Upper lobe of right lung (tissue), 1 donor: Measurements from ENCODE around the gene ZNF215. TPM values are rescaled to one million over a fixed set of nuclear protein-coding genes. Genes with fewer than 3 reads are reported as not detected.
"Not testable (repeated sequence)": the region's sequence is repeated elsewhere in the genome, so short reads cannot be mapped to it uniquely, and the experiment has no call there.

ENCODE experiments used
- ATAC-seq: fragments of 200-7000 bp; cut with Tn5 transposase; one replicate; pipeline ENCODE4 v1.9.1; 2020; ENCODE audit warnings: mild to moderate bottlenecking, moderate library complexity
- DNase-seq: peaks from one replicate; pipeline ENCODE4 v3.0.0-alpha.2; 2020
- H3K27ac ChIP-seq: fragments of 200-600 bp; one replicate; pipeline ENCODE4 v1.8.0; 2022
- H3K27me3 ChIP-seq: fragments of 200-600 bp; one replicate; pipeline ENCODE4 v1.8.0; 2022; ENCODE audit warnings: mild to moderate bottlenecking
- H3K36me3 ChIP-seq: fragments of 200-600 bp; one replicate; pipeline ENCODE4 v1.8.0; 2022
- H3K4me1 ChIP-seq: fragments of 200-600 bp; one replicate; pipeline ENCODE4 v1.8.0; 2022
- H3K4me3 ChIP-seq: fragments of 200-600 bp; one replicate; pipeline ENCODE4 v1.8.0; 2022; ENCODE audit warnings: mild to moderate bottlenecking
- H3K9me3 ChIP-seq: fragments of 200-600 bp; one replicate; pipeline ENCODE4 v1.8.0; 2022
- CTCF ChIP-seq: fragments of 200-600 bp; IDR thresholded peaks from one replicate; pipeline ENCODE4 v1.8.0; 2022; ENCODE audit warnings: antibody characterized with exemption
- intact Hi-C: fragments of 100-400 bp; cut with DNase I; formaldehyde crosslinking; loops from one replicate; pipeline ENCODE4 v1.11.0; 2022
- total RNA-seq: library from RNA; stranded (reverse); fragmentation: NEBNext Ultra II Directional; extraction: Animal tissue kit (Norgen Biotek cat#: 25700); gene quantifications from one replicate; pipeline ENCODE4 v1.2.1, GENCODE V29; 2021
- donor health status: DM: no; HTN: yes; CAD: no; lungs with severe emphysema.

Gene ZNF215
- total RNA-seq, 1 donor from 2014 or later = 2.4 TPM

- intact Hi-C loops = no loop called here
- no peak for TF ChIP-seq CTCF
- ATAC-seq (no peak), DNase-seq (no peak)
- no peaks in the 10 kb centered on the region for H3K4me1 ChIP-seq
- H3K27me3 ChIP-seq = no peaks in the 10 kb centered on the region
- H3K36me3 ChIP-seq = no peaks in the 10 kb centered on the region
- H3K27ac ChIP-seq = no peak within 1 kb of the TSS
- no peak within 1 kb of the TSS for H3K4me3 ChIP-seq
- no peaks in the 10 kb centered on the region for H3K9me3 ChIP-seq
Observed at GRCh38 chr11:6892400-6892799, 33.8 kb upstream of the ZNF215 start, which contains the start of gene OR2D2. OR2D2 (minus strand) TSS chr11:6892500; CDS start chr11:6892500, 0 bp downstream.

- H3K27ac ChIP-seq = no peak overlapping the region
- no peaks in the 10 kb centered on the region for H3K27me3 ChIP-seq
- no peaks in the 10 kb centered on the region for H3K4me1 ChIP-seq
- H3K9me3 ChIP-seq = no peaks in the 10 kb centered on the region
- no peak overlapping the region for H3K4me3 ChIP-seq
- DNase-seq (no peak), ATAC-seq (no peak)
- intact Hi-C loops = no loop called here
- TF ChIP-seq CTCF = no peak
- H3K36me3 ChIP-seq = no peaks in the 10 kb centered on the region
Observed at GRCh38 chr11:6894097-6894496, 32.1 kb upstream of the ZNF215 start.

GRCh38 chr11:6895010-6895409, 31.2 kb upstream of the ZNF215 start:
- Histone ChIP-seq H3K27me3 (no peaks in the 10 kb centered on the region), H3K4me3 (no peak overlapping the region), H3K27ac (no peak overlapping the region), H3K4me1 (no peaks in the 10 kb centered on the region), H3K36me3 (no peaks in the 10 kb centered on the region), H3K9me3 (no peaks in the 10 kb centered on the region)
- ATAC-seq (no peak), DNase-seq (no peak)
- no peak for TF ChIP-seq CTCF
- intact Hi-C loops = no loop called here

- intact Hi-C loops = no loop called here
- no peak for ATAC-seq
Observed at GRCh38 chr11:6898911-6899310, 27.3 kb upstream of the ZNF215 start.

GRCh38 chr11:6900327-6900999, 25.8 kb upstream of the ZNF215 start:
- no peak for ATAC-seq
- peak; percentile 7 for TF ChIP-seq CTCF
- intact Hi-C loops = no loop called here

More at GRCh38 chr11:6898911-6899310, 27.3 kb upstream of the ZNF215 start:
- Histone ChIP-seq H3K9me3 (no peaks in the 10 kb centered on the region), H3K36me3 (no peaks in the 10 kb centered on the region), H3K4me1 (no peaks in the 10 kb centered on the region), H3K27me3 (no peaks in the 10 kb centered on the region), H3K27ac (no peak overlapping the region), H3K4me3 (no peak overlapping the region)
- no peak for DNase-seq
- TF ChIP-seq CTCF = no peak

GRCh38 chr11:6904804-6905203, 21.4 kb upstream of the ZNF215 start:
- H3K36me3 ChIP-seq, H3K27ac ChIP-seq, H3K4me3 ChIP-seq, H3K4me1 ChIP-seq, ATAC-seq, H3K27me3 ChIP-seq, intact Hi-C loops, H3K9me3 ChIP-seq: not testable (repeated sequence)
- DNase-seq = peak; percentile 51

More at GRCh38 chr11:6900327-6900999, 25.8 kb upstream of the ZNF215 start:
- no peak for DNase-seq
- Histone ChIP-seq H3K9me3 (no peaks in the 10 kb centered on the region), H3K27me3 (no peaks in the 10 kb centered on the region), H3K36me3 (no peaks in the 10 kb centered on the region), H3K4me1 (no peaks in the 10 kb centered on the region), H3K4me3 (no peak overlapping the region), H3K27ac (no peak overlapping the region)
